Tibial artery (tissue), 4 donors: ENCODE measurements around the gene IGSF21.

Source experiments
- DNase-seq, 2 donors: peaks; one replicate each; pipeline ENCODE4 v3.0.0-alpha.2; 2019
- H3K27ac ChIP-seq, 2 donors: fragments of 200-600 bp; sonication (generic) in 1 of 2; 1 replicate in 1 of 2; 2 replicates in 1 of 2; pipeline ENCODE4 v1.5.1; 2018 to 2019; ENCODE audit warnings: mild to moderate bottlenecking in 1 of 2
- H3K27me3 ChIP-seq, 2 donors: fragments of 200-600 bp; sonication (generic) in 1 of 2; one replicate each; pipeline versions ENCODE4 v1.5.1 to v1.6.0; 2016 to 2019
- H3K36me3 ChIP-seq, 3 donors: fragments of 200-600 bp; sonication (generic) in 2 of 3; one replicate each; pipeline ENCODE4 v1.5.1; 2016 to 2019; ENCODE audit warnings: mild to moderate bottlenecking in 2 of 3
- H3K4me1 ChIP-seq, 4 donors: fragments of 200-600 bp; sonication (generic) in 2 of 4; 1 replicate in 3 of 4; 2 replicates in 1 of 4; pipeline ENCODE4 v1.5.1; 2016 to 2019
- H3K4me3 ChIP-seq, 2 donors: fragments of 200-600 bp; sonication (generic) in 1 of 2; 1 replicate in 1 of 2; 2 replicates in 1 of 2; pipeline ENCODE4 v1.5.1; 2018 to 2019; ENCODE audit warnings: mild to moderate bottlenecking in 2 of 2
- H3K9me3 ChIP-seq, 3 donors: fragments of 200-600 bp; sonication (generic) in 1 of 3; one replicate each; pipeline ENCODE4 v1.5.1; 2016 to 2019
- CTCF ChIP-seq, 2 experiments: fragments of 200-600 bp in 1 of 2; fragments of 450-650 bp in 1 of 2; IDR thresholded peaks; one replicate each; pipeline ENCODE4 v1.5.1; 2017 to 2019; ENCODE audit warnings: antibody characterized with exemption in 2 of 2, mild to moderate bottlenecking in 1 of 2, moderate library complexity in 1 of 2
- intact Hi-C: fragments of 100-400 bp; cut with DNase I; formaldehyde crosslinking; loops from one replicate; pipeline ENCODE4 v1.15.0; 2023; ENCODE audit warnings: low total_unique reads

Gene IGSF21

DNA sequence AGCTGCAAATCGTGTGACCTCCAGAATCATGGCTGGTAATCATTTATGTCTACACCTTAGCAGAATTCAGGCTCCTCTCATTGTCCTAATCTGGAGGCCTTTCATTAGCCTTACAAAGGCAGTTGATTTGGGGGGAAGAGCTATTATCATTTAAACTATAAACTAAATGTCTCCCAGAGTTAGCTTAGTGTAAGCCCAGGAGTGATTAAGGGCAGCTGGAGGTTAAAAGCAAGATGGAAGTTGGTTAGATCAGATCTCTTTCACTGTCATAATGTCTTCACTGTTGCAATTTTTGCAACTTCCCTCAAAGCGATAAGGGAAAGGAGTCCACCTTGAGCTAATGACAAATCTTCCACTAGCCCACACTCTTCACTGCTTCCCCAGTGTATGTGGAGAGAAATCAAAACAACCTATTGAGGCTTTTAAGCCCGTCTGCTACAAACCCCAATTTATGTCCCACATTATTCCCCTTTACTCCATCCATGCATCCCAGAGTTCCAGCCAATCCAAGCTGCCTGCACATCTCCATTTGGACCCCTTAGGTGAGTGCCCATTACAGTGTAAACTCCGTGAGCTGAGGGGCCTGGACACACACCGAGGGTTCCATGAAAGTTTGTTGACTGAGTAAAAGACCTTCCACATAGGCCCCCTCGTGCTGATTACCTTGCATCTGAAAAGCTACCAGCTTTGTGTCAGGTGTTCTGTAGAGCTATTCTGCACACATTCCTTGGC, 311.7 kb downstream of the IGSF21 start:
- H3K9me3 ChIP-seq = no peaks in the 10 kb centered on the region
- no peak for TF ChIP-seq CTCF (IDR thresholded peaks at IDR 0.05)
- H3K27ac ChIP-seq = no peak overlapping the region
- peaks cover 0 to 16% of the 10 kb centered on the region in 2 donors for H3K27me3 ChIP-seq
- intact Hi-C loops = no loop called here
- no peak overlapping the region for H3K4me3 ChIP-seq
- H3K36me3 ChIP-seq = no peaks in the 10 kb centered on the region
- DNase-seq = no peak
- H3K4me1 ChIP-seq = no peaks in the 10 kb centered on the region

DNA sequence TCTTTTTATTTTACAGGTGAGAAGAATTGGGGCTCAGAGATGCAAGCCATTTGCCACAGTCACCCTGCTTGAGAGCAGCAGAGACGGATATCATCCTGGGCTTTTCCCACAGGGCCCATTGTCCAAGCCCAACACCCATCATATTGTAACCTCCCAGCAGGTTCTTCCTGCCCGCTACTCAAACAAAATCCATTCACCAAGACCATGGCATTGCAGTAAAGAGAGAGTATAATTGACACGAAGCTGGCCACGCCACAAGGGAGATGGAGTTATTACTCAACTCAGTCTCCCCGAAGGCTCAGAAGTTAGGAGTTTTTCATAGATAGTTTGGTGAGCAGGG, 312.2 kb downstream of the IGSF21 start:
- no peak overlapping the region for H3K4me3 ChIP-seq
- no peak for TF ChIP-seq CTCF (IDR thresholded peaks at IDR 0.05)
- intact Hi-C loops = no loop called here
- H3K9me3 ChIP-seq = no peaks in the 10 kb centered on the region
- DNase-seq = no peak
- H3K4me1 ChIP-seq = no peaks in the 10 kb centered on the region
- no peaks in the 10 kb centered on the region for H3K36me3 ChIP-seq
- H3K27ac ChIP-seq = no peak overlapping the region
- H3K27me3 ChIP-seq = peaks cover 0 to 10% of the 10 kb centered on the region in 2 donors

- Histone ChIP-seq H3K9me3 (peaks cover 0 to 19% (median 11%) of the 10 kb centered on the region in 3 donors), H3K27me3 (peaks cover 0 to 9% of the 10 kb centered on the region in 2 donors), H3K4me3 (no peak overlapping the region), H3K4me1 (no peaks in the 10 kb centered on the region), H3K36me3 (no peaks in the 10 kb centered on the region), H3K27ac (no peak overlapping the region)
- TF ChIP-seq CTCF (IDR thresholded peaks at IDR 0.05) = no peak
- intact Hi-C loops = no loop called here
- DNase-seq = no peak
These were observed 314.6 kb downstream of the IGSF21 start for GRCh38 chr1:18422076-18422777.

DNA sequence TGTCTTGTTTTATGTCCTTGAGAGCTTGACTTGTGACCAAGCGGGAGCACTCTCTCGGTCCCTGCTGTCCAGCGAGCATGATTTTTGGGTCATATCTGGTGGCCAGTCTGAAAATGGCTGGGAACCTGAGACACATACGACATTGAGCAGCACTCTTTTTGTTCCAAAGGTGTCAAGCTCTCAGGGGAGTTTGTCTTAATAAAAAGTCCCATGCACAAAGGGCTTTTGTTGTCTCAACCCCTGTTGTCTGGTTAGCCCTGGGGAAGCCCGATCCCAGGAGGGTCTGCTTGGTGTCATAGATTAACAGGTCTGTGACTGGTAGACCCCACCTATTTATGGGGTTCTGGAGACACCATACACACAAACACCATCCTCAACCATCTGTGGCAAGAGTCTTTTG, 315.4 kb downstream of the IGSF21 start:
- no peak overlapping the region for H3K27ac ChIP-seq
- H3K36me3 ChIP-seq = no peaks in the 10 kb centered on the region
- TF ChIP-seq CTCF (IDR thresholded peaks at IDR 0.05) = no peak

GRCh38 chr1:18426580-18426979, 319.0 kb downstream of the IGSF21 start:
- DNase-seq = no peak
- no peaks in the 10 kb centered on the region for H3K4me1 ChIP-seq
- H3K27me3 ChIP-seq = peaks cover 0 to 11% of the 10 kb centered on the region in 2 donors
- TF ChIP-seq CTCF (IDR thresholded peaks at IDR 0.05) = no peak
- H3K9me3 ChIP-seq = peaks cover 0 to 19% (median 18%) of the 10 kb centered on the region in 3 donors
- no peak overlapping the region for H3K27ac ChIP-seq
- H3K36me3 ChIP-seq = no peaks in the 10 kb centered on the region
- H3K4me3 ChIP-seq = no peak overlapping the region
- intact Hi-C loops = no loop called here

More for the DNA sequence above, 315.4 kb downstream of the IGSF21 start:
- Histone ChIP-seq H3K27me3 (peaks cover 0 to 9% of the 10 kb centered on the region in 2 donors), H3K4me1 (no peaks in the 10 kb centered on the region), H3K9me3 (peaks cover 0 to 19% (median 18%) of the 10 kb centered on the region in 3 donors), H3K4me3 (no peak overlapping the region)
- intact Hi-C loops = no loop called here
- DNase-seq = no peak
